DMS79 (cell line): Measurements from ENCODE around the gene TPPP3.

Experiments
- DNase-seq: peaks from one replicate; lab custom pipeline; 2025; lab: John Stamatoyannopoulos, UW

Gene TPPP3

DNA sequence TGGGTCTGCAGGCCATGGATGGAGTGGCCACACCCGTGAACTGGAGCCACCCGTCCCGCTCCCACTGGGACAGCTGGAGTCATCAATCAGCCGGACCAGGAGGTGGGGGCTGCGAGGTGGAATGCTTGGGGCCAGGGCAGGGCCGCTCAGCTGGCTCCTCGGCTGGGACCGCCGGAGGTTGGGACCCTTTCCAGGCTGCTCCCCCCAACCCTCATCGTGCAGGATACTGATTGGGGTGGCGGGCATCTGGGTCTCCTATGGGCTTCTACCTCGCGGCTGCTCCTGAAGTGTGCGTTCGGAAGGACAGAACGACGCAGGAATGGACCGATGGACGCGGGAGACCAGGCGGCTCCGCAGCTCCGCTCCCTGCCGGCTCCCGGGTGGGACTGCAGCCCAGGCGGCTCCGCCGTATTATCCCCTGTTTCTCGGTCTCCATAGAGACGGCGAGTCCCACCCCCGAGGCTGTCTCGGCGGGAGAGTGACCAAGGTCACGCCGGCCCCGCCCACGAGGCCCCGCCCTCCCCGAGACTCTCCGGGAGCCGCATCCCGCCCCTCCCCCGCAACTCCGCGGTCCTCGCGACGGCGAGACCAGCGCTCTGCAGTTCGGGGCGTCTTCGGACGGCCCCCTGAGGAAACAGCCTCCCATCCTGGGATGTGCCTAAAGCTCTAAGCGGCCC lies at the start of gene TPPP3:
TPPP3 (minus strand) TSS at position 388 of the 677 bp plus-strand sequence. CDS start 2,387 bp downstream, outside the sequence.
- DNase-seq, result peak; percentile 51

DNA sequence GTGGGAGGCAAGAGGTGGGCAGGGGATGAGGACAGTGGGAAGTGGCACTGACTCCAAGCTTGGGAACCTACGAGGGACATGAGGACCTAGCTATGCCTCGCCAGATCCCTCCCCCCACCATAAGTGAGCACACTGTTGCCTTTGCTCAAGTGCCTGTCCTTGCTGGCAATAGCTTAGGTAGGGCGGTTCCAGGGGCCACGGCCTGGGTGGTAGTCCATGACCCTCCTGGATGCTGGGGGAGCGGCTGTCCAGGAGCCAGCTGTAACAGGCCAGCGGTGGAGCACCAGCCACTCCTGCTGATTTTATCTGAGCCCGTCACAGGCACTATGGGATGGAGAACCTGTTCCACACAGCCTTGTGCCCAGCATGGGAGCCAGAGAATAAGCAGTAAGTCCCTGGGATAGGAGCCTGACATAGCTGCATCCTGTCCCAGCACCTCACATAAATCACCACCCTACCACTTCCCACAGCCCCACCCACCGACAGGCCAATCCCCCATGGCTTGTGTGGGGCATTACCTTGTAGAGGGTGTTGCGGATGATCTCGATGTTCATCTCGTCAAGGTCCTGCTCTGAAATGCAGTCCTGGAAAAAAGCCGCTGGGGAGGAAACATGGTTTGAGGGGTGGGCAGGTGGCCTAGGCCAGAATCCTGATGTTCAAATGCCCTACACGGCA lies 49.4 kb upstream of the TPPP3 start:
- DNase-seq, result no peak

DNA sequence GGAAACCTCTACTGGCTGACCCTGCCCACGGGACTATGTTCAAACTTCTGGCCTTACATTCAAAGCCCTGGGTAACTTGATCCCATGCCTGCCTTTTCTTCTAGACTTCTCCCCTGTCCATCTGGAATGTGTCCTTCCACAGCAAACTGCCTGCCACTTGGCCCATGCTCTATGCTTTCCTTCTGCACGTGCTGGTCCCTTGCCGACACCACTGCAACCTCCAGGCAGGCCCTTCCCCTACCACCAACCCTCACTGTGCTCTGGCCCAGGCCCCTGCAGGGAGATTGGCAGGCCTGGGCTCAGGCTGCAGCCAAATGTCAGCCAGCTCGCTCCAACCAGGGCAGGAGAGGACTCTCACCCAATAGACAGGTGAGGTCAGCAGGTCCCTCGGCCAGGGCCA lies 48.6 kb upstream of the TPPP3 start:
- DNase-seq, result peak; percentile 28

DNA sequence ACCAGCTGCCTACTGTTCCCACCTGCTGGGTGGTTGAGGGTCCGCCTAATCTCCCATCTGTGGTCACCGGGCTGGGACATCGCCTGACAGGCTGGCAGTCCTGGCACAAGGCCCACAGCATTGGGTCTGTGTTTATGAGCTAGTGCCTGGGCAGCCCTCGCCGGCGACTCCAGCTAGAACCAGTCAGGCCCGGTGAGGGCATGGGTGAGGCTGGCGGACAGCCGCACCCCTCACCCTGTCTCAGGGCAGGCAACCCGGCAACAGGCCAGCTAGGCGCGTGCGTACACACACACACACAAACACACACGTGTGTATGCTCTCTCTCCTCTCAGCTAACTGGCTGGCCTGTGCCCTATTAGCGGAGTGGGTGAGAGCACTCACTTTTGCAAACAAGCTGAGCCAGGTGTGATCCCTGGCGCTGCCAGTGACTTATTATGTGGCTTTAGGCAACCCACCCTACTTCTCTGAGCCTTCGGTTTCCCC lies 48.0 kb upstream of the TPPP3 start:
- peak; percentile 88 for DNase-seq

DNA sequence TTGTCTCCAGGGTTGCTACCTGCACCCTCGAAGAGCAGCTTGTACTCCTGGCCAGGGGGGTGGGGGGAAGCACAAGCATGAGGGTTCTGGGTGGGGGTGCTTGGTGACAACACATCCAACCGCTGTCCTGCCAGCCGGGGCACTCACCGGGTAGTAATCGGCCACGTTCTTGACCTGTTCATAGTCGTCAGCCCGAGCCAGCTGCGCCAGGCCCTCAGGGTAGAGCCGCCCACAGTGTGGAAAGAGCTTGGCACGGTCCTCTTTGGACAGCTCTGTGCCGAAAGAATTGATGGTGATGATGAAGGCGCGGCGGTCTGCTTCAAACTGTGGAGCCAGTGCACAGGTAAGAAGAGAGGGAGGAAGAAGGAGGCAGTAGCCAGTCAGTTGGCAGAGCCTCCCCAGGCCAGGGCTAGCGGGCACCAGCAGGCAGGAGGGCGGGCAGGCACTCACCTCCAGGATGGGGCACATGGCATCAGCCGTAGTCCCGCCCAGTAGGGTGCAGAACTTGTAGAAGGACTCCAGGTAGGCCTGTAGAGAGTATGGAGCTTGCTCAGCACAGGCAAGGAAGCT lies 45.6 kb upstream of the TPPP3 start:
- no peak for DNase-seq

DNA sequence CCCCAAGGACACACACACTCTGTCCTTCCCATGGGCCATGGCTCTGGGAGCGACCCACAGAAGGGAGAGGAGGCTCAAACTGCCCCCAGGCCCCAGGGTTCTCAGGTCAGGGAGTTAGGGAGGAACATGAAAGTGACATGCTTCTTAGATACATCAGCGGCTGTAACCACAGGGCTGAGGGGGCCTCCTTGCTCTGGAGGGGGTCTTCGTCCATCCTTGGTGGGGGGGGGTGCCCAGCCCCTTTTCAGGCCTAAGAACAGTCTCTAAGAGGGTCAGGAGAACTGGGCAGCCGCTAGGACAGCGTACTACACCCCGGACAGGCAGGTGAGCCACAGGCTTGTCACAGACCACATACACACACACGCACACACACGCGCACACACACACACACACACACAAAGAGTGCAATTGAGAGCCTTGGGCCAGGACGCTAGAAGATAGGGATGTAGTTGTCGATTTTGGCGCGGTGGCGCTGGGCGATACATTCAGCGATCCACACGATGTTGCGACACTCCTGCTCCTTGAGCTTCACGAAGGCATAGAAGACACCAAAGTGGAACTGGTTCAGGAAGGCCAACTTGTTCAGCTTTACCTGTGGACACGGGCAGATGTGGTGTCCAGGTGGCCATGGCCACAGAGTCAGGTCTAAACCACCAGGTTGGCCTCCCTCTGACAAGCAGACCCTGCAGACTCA lies 44.9 kb upstream of the TPPP3 start:
- DNase-seq, result no peak

DNA sequence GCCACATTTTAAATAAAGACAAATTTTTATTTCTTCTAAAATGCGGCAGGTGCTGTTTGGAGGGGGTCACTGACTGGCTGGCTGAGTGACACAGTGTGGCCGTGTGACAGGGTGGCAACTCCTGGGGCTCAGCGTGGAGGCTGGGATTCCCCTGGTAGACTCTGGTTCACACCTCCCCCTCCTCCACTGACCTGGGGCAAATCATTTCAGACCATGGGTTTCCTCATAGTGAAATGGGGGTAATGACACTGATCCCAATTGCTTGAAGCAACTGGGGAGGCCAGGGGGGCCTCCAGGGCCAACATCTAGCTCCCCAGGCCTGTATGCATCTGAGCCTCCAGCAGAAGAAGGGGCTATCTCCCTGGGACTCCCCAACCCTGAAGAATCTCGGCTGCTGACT lies 44.2 kb upstream of the TPPP3 start:
- no peak for DNase-seq

DNA sequence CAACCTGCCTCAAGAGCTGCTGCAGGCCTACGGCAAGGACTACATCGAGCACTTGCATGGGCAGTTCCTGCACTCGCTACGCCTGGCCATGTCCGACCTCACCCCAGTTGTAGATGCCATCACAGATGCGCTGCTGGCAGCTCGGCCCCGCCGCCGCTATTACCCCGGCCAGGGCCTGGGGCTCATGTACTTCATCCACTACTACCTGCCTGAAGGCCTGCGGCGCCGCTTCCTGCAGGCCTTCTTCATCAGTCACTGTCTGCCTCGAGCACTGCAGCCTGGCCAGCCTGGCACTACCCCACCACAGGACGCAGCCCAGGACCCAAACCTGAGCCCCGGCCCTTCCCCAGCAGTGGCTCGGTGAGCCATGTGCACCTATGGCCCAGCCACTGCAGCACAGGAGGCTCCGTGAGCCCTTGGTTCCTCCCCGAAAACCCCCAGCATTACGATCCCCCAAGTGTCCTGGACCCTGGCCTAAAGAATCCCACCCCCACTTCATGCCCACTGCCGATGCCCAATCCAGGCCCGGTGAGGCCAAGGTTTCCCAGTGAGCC lies 43.4 kb upstream of the TPPP3 start:
- no peak for DNase-seq

DNA sequence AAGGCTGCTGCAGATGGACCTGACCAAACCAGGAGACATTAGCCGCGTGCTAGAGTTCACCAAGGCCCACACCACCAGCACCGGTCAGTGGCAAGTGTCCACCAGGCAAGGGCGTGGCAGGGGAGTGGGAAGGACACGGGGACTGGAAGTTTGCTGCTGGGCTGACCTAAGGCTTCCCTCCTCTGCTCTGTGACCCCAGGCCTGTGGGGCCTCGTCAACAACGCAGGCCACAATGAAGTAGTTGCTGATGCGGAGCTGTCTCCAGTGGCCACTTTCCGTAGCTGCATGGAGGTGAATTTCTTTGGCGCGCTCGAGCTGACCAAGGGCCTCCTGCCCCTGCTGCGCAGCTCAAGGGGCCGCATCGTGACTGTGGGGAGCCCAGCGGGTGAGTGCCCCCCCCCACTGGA lies 42.5 kb upstream of the TPPP3 start:
- DNase-seq, result no peak

DNA sequence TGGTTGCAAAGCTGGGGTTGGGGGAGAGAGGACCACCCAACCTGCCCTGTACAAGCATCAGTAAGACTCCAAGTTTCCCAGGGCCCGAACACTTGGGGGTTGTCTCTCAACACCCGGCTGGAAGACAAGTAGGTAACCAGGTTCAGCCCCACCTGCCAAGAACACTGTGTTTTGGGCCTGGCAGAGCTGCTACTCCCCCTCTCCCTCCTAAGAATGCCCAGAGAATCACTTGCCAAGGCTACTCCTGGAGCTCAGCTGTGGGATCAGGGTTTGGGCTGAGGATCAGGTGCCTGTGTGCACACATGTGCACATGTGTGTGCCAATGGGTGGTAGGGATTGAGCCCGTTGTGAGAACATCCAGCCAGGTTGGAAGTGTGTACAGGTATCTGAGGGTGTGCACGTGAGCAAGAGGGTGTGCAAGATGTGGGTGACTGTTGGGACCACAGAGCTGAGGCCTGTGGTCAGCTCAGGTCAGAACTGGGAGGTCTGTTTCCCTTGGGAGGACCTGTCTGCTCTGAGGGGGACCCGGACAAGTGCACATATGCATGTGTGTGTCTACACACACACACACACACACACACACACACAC lies 39.9 kb upstream of the TPPP3 start:
- no peak for DNase-seq

DNA sequence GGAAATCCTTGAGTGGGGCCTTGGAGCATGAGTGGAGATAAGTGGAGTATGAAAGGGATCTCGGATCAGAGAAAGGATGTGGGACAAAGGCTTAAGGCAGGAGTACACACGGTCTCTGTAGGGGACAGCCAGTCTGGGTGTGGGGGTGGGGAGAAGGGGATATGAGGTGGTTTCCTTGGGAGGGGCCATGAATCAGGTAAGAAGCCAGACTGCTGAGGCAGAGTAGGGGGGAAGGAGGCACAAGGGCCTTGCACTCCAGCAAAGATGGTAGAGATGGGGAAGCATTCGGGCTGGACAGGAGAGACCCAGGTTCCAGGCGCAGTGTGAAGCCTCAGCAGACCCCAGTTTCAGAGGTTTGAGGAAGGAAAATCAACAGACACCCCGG lies 39.2 kb upstream of the TPPP3 start:
- DNase-seq, result no peak

DNA sequence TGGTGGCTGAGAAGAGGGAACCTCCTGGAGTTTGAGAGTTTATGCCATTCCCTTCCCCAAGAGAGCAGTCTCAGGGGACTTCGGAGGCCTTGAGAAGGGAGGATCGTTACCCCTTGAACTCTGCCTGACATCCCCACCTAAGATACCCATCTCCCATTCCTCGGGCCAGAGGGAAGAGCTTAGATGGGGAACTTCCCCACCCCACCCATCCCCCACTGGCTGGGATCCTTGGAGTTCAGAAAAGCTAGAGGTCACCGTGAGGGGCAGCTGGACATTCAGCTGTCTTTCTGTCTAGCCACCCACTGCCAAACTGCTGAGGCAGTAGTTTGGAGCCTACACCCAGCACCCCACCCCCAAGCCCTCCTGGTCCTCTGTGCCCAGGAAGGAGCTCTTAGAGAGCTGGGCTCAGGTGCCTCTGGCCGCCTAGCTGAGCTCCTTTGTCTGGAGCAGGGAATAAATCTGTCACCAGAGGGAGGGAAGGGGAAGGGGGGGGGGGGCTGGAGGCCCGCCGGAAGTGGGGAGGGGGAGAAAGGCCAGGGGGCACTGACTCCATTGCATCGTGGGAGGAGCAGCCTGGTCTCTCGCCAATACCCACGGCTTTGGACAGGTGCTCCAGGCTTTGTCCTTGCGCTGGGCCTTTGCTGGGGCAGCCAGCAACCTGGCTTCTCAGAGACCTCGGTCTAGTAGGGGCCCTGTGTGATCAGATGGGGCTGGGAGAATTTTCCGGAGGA lies 38.6 kb upstream of the TPPP3 start:
- DNase-seq, result peak; percentile 58

DNA sequence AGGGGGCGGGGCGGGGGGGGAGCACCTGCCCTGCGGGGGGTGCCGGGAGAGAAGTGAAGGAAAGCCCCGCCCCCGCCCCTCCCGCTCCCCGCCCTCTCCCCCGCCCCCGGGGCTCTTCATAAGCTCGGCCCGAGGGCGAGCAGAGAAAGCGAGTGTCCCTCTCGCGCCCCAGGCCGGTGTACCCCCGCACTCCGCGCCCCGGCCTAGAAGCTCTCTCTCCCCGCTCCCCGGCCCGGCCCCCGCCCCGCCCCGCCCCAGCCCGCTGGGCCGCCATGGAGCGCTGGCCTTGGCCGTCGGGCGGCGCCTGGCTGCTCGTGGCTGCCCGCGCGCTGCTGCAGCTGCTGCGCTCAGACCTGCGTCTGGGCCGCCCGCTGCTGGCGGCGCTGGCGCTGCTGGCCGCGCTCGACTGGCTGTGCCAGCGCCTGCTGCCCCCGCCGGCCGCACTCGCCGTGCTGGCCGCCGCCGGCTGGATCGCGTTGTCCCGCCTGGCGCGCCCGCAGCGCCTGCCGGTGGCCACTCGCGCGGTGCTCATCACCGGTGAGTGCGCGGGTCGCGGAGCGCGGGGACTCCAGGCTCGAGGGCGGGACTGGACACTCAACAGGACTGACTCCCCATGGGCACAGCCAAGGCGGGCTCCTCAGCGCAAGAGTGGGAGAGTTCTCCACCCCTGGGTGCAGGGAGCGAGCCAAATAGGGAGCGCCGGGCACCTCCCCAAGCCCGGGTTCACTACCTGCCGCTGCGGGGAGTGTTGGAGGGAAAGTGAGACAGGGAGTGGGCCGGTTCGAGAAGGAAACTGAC lies 37.9 kb upstream of the TPPP3 start, which contains the start of gene HSD11B2:
HSD11B2 (plus strand) TSS at position 145 of the 798 bp plus-strand sequence; CDS start at position 273, 128 bp downstream.
- peak; percentile 23 for DNase-seq

DNA sequence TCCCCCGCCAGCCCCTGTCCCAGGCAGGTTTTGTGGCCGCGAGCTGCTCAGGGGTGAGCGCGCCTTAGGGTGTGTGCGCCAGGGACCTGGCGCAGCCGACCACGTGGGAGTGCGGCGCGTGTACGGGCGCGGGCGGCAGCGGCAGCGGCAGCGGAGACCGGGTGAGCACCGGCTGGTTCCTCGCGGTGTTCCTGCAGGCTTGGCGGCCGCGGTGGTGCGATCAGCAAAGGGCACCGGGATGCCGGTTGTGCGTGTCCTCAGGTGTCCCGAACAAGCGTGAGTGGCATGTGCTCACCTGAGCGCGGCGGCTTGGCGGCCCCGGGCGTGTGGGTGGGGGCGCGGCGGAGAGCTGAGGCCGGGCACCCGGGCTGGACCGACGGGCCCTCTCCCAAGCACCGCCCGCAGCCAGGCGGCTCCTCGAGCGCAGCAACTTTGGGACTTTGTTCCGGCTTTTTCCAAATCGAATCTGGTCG lies 37.2 kb upstream of the TPPP3 start:
- DNase-seq, result no peak

DNA sequence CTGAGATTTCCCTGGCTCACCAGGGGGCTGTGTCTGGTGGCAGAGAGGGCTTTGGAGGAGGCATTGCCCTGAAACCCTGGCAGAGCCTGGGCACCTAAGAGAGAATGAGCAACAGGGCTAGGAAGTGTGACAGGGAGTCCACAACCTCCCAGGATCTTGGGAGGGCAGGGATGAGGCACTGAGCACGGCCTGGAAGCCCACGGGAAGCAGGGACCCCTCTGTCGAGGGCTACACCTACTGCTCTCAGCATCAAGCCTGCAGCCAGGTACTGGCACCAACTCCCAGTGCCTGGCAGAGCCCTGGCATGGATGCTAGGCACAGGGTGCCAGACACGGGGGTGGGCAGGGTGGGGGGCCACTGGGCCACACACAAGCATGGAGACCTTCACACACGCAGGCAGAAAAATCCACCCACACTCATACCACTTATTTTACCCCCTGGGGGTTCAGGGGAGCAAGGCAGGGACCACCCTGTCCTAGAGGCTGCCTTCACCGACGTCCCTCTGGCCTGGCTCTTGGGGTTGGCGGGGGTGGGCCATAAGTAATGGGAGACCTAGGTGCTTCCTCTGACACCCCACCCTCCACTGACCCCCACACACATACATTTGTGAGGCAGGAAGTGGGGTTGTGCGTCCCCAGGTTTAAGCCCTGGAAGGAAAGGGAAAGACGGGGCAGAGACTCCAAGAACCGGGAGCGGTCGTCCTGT lies 36.7 kb upstream of the TPPP3 start:
- DNase-seq, result no peak

DNA sequence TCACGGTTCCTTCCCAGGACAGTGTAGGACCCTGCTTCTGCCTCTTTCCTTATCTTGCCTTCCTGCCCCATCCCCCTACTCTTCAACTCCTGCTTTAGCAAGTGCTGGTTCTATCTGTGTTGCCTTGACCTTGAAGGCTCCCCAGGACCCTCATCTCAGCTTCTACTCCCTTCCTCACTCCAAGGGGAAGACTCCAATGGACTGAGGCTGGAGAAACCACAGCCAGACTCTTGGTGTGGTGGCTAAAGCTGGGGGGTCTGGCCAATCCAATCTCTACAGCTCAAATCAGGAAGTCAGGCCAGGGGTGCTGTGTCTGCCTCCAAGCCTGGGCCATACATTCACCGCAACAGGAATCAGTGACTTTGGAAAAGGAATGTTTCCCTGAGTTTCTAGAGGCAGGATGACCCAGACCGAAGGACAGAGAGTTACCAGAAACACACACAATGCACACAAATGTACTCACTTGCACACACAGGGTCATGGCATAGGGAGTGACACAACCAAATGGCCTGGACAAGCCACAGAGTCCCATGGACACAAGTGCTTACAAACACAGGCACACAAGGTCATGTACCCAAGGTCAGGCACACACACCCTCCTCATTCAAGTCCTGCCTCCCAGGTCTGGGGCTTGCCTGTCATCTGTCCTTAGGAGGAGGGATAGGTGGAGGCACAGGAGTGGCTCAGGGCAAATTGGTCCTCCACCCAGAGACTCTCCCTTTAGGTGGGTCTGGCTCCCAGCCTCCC lies 35.9 kb upstream of the TPPP3 start:
- DNase-seq, result no peak

DNA sequence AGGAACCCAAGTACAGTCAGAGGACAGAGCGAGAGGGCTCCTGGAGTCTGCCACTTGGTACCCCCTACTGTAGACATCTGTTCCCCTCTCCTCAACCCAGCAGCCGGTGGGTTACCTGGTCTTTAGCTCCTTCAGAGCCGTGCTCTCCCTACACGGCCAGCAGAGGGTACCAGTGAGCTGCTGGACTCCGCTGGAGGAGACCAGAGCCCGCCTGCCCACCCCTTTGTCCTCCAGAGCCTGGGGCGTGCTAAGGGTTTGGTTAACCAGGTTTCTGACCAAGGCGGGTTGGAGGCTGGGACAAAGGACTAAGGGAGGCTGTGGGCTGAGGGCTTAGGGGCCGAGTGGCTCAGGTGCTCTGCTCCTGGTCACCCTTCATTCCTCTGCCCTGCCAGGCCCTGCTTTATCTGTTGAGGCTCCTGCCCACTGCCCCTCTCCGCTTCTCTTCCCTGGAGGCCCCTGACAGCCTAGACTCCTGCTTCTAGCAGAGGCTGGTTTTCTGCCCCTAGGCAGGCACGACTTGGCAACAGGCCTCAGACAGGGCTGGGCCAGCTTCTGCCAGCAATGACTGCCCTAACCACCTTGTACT lies 34.9 kb upstream of the TPPP3 start:
- peak; percentile 37 for DNase-seq

DNA sequence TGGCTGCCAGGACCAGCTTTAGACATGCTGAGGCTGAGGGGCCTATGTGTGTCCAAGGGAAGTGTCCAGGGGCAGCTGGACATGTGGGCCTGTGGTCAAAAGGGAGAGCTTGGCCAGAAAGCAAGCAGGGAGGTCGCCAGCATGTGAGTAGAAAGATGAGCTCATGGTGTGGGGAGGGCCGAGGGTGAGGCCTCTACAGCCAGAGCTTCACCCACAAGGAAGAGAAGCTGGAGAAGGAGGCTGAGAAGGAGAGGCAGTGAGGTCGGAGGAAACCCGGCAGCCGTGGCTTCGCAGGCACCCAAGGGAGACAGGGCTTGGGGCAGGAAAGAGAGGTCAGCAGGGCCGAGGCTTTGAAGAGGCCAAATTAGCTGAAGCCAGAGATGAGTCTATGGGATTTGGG lies 33.7 kb upstream of the TPPP3 start:
- no peak for DNase-seq
